ENCODE results near the gene SYT5. TPM values are rescaled to one million over a fixed set of nuclear protein-coding genes. Genes with fewer than 3 reads are reported as not detected.

SYT5 gene
- total and polyA plus RNA-seq, 9 of the 15 experiments (the other 6 are each of a cell fraction or from before 2014, with no cell fraction given) = 1.3 to 20.9 (median 8.8) TPM

DNA sequence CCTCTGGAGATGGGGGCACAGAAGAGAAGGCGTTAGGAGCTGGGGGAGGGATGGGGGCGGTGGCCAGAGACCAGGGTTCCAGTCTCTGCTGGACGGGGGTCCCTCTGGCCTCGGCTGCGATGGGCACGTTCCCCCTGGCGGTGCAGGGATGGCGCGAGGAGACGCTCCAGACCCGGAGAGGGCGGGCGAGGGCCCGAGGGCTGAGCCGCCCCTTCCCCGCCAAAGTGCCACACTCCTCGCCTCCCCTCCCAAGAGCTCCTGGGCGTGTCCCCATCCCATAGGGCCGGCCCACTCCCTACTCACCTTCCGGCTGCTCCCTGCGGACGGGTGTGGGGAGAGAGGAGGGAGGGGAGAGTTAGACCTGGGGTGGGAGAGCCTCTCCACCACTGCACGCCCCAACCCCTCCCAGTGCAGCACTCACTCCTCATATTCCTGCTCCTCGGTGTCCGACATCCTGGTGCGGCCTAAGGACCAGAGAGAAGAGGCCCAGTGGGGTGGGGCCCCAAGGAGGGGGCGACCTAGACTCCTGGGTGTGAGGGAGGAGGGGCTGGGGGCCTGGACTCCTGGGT lies 33.3 kb downstream of the SYT5 start (continued):
- TF ChIP-seq JUN (IDR thresholded peaks at IDR 0.05; ENCODE audit: borderline replicate concordance, low read depth, low read length) (no peak), JUN (CRISPR knock-in tag; IDR thresholded peaks at IDR 0.05; ENCODE audit: borderline replicate concordance) (no peak), ARHGAP35 (IDR thresholded peaks at IDR 0.05; ENCODE audit: partially characterized antibody) (no peak), U2AF1 (optimal IDR thresholded peaks at IDR 0.05; ENCODE audit: low read depth, low read length) (no peak), ZNF77 (CRISPR knock-in tag; IDR thresholded peaks at IDR 0.05) (no peak), HDAC3 (IDR thresholded peaks at IDR 0.05; ENCODE audit: borderline replicate concordance, partially characterized antibody) (no peak), EHMT2 (IDR thresholded peaks at IDR 0.05) (no peak), CREBBP (IDR thresholded peaks at IDR 0.05; ENCODE audit: low read depth, low read length) (no peak), ZNF699 (CRISPR knock-in tag; IDR thresholded peaks at IDR 0.05; ENCODE audit: insufficient replicate concordance) (no peak), MAZ (CRISPR knock-in tag; conservative IDR thresholded peaks at IDR 0.05 in 1 of 2, IDR thresholded peaks at IDR 0.05 in 1 of 2) (peak; percentile 69 to 95), ZKSCAN1 (IDR thresholded peaks at IDR 0.05; ENCODE audit: low read depth, low read length) (no peak), NBN (IDR thresholded peaks at IDR 0.05; ENCODE audit: low read depth) (no peak), RCOR1 (IDR thresholded peaks at IDR 0.05; ENCODE audit: borderline replicate concordance in 1 of 2, low read depth in 2 of 2, low read length in 2 of 2) (no peak), SMARCA5 (IDR thresholded peaks at IDR 0.05) (no peak), CBX3 (IDR thresholded peaks at IDR 0.05; ENCODE audit: borderline replicate concordance in 1 of 2, low read length in 2 of 2) (0 out of 3 replicates have a peak, but pooled peaks of 1 of the 2 experiments have one; percentile 31), CEBPB (tag; IDR thresholded peaks at IDR 0.05) (no peak), MCM7 (IDR thresholded peaks at IDR 0.05) (peak in 1 of 2 experiments; percentile 82; a peak in 1 of 4 replicates)
- TF ChIP-seq, protein P1, sequence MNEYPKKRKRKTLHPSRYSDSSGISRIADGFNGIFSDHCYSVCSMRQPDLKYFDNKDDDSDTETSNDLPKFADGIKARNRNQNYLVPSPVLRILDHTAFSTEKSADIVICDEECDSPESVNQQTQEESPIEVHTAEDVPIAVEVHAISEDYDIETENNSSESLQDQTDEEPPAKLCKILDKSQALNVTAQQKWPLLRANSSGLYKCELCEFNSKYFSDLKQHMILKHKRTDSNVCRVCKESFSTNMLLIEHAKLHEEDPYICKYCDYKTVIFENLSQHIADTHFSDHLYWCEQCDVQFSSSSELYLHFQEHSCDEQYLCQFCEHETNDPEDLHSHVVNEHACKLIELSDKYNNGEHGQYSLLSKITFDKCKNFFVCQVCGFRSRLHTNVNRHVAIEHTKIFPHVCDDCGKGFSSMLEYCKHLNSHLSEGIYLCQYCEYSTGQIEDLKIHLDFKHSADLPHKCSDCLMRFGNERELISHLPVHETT (CRISPR knock-in tag; conservative IDR thresholded peaks at IDR 0.05 in 1 of 2, IDR thresholded peaks at IDR 0.05 in 1 of 2) = no peak
- TF ChIP-seq, protein P2, sequence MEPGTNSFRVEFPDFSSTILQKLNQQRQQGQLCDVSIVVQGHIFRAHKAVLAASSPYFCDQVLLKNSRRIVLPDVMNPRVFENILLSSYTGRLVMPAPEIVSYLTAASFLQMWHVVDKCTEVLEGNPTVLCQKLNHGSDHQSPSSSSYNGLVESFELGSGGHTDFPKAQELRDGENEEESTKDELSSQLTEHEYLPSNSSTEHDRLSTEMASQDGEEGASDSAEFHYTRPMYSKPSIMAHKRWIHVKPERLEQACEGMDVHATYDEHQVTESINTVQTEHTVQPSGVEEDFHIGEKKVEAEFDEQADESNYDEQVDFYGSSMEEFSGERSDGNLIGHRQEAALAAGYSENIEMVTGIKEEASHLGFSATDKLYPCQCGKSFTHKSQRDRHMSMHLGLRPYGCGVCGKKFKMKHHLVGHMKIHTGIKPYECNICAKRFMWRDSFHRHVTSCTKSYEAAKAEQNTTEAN (CRISPR knock-in tag; IDR thresholded peaks at IDR 0.05) = no peak
- TF ChIP-seq, protein P3, sequence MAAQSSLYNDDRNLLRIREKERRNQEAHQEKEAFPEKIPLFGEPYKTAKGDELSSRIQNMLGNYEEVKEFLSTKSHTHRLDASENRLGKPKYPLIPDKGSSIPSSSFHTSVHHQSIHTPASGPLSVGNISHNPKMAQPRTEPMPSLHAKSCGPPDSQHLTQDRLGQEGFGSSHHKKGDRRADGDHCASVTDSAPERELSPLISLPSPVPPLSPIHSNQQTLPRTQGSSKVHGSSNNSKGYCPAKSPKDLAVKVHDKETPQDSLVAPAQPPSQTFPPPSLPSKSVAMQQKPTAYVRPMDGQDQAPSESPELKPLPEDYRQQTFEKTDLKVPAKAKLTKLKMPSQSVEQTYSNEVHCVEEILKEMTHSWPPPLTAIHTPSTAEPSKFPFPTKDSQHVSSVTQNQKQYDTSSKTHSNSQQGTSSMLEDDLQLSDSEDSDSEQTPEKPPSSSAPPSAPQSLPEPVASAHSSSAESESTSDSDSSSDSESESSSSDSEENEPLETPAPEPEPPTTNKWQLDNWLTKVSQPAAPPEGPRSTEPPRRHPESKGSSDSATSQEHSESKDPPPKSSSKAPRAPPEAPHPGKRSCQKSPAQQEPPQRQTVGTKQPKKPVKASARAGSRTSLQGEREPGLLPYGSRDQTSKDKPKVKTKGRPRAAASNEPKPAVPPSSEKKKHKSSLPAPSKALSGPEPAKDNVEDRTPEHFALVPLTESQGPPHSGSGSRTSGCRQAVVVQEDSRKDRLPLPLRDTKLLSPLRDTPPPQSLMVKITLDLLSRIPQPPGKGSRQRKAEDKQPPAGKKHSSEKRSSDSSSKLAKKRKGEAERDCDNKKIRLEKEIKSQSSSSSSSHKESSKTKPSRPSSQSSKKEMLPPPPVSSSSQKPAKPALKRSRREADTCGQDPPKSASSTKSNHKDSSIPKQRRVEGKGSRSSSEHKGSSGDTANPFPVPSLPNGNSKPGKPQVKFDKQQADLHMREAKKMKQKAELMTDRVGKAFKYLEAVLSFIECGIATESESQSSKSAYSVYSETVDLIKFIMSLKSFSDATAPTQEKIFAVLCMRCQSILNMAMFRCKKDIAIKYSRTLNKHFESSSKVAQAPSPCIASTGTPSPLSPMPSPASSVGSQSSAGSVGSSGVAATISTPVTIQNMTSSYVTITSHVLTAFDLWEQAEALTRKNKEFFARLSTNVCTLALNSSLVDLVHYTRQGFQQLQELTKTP (IDR thresholded peaks at IDR 0.05; ENCODE audit: low read depth in 1 of 2, partially characterized antibody in 2 of 2) = no peak
